ENCODE results near the gene RTTN. TPM values are rescaled to one million over a fixed set of nuclear protein-coding genes. Genes with fewer than 3 reads are reported as not detected.
A peak's percentile ranks its signal among the peaks of the same experiment; 100 is the strongest.
"Not testable (repeated sequence)": the region's sequence is repeated elsewhere in the genome, so short reads cannot be mapped to it uniquely, and the experiment has no call there.

RTTN gene
- polyA plus RNA-seq, 2 of the 4 experiments (the other 2 are of a cell fraction), result 8.4 to 24.6 TPM

- ATAC-seq (no peak), FAIRE-seq (no peak), DNase-seq (ENCODE audit: low read depth in 1 of 2, low spot score in 1 of 2) (no peak)
- no peaks in the 10 kb centered on the region for H3K9me3 ChIP-seq
- no peak overlapping the region for H3K4me2 ChIP-seq
- WGBS (ENCODE audit: missing lambda C conversion rate), result 82% methylated on average over 12 of the region's 12 CpGs
- CTCF ChIA-PET, result no interaction called here
- H3K4me1 ChIP-seq, result peaks cover 18% of the 10 kb centered on the region
- TF ChIP-seq RCOR1 (IDR thresholded peaks at IDR 0.05; ENCODE audit: low read depth, low read length) (no peak), FOSL2 (IDR thresholded peaks at IDR 0.05) (no peak), FOSL2 (CRISPR knock-in tag; IDR thresholded peaks at IDR 0.05) (no peak), MYC (IDR thresholded peaks at IDR 0.05; ENCODE audit: borderline replicate concordance, low read length) (no peak), BHLHE40 (IDR thresholded peaks at IDR 0.05; ENCODE audit: low read depth, low read length) (no peak), RNF2 (IDR thresholded peaks at IDR 0.05; ENCODE audit: borderline replicate concordance, low read depth) (no peak), RFX5 (IDR thresholded peaks at IDR 0.05) (no peak), CHD4 (IDR thresholded peaks at IDR 0.05; ENCODE audit: borderline replicate concordance) (no peak), ELK1 (IDR thresholded peaks at IDR 0.05; ENCODE audit: low read depth, low read length) (no peak), CTCF (IDR thresholded peaks at IDR 0.05) (no peak), PBX3 (IDR thresholded peaks at IDR 0.05) (no peak), MAZ (IDR thresholded peaks at IDR 0.05; ENCODE audit: borderline replicate concordance, low read depth, low read length) (no peak), HEYL (CRISPR knock-in tag; IDR thresholded peaks at IDR 0.05) (no peak), HOXB5 (CRISPR knock-in tag; IDR thresholded peaks at IDR 0.05) (no peak), ESRRA (IDR thresholded peaks at IDR 0.05; ENCODE audit: borderline replicate concordance, low read length) (no peak), FOXS1 (CRISPR knock-in tag; IDR thresholded peaks at IDR 0.05) (no peak), EHF (CRISPR knock-in tag; IDR thresholded peaks at IDR 0.05) (no peak), CBX8 (IDR thresholded peaks at IDR 0.05) (no peak), ZNF302 (CRISPR knock-in tag; IDR thresholded peaks at IDR 0.05) (no peak)
- TF ChIP-seq, protein P1, sequence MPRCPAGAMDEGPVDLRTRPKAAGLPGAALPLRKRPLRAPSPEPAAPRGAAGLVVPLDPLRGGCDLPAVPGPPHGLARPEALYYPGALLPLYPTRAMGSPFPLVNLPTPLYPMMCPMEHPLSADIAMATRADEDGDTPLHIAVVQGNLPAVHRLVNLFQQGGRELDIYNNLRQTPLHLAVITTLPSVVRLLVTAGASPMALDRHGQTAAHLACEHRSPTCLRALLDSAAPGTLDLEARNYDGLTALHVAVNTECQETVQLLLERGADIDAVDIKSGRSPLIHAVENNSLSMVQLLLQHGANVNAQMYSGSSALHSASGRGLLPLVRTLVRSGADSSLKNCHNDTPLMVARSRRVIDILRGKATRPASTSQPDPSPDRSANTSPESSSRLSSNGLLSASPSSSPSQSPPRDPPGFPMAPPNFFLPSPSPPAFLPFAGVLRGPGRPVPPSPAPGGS (IDR thresholded peaks at IDR 0.05), result no peak
- POLR2A ChIA-PET, result no interaction called here
- H3K4me3 ChIP-seq, result no peak overlapping the region
- 0 out of 6 replicates have a peak overlapping the region, but pooled peaks of 1 of the 2 experiments have one; percentile 9 for H3K27ac ChIP-seq
These were observed 45.3 kb upstream of the RTTN start for GRCh38 chr18:70250781-70251180.

- POLR2A ChIA-PET; DNase-seq (ENCODE audit: low read depth in 1 of 2, low spot score in 1 of 2); FAIRE-seq; H3K4me2 ChIP-seq; CTCF ChIA-PET; H3K4me3 ChIP-seq; H3K9me3 ChIP-seq; H3K27ac ChIP-seq; ATAC-seq: not testable (repeated sequence)
- WGBS (ENCODE audit: missing lambda C conversion rate), result 97% methylated on average over 18 of the region's 18 CpGs
- peaks cover 26% of the 10 kb centered on the region for H3K4me1 ChIP-seq
These were observed 44.4 kb upstream of the RTTN start for GRCh38 chr18:70249861-70250260.

DNA sequence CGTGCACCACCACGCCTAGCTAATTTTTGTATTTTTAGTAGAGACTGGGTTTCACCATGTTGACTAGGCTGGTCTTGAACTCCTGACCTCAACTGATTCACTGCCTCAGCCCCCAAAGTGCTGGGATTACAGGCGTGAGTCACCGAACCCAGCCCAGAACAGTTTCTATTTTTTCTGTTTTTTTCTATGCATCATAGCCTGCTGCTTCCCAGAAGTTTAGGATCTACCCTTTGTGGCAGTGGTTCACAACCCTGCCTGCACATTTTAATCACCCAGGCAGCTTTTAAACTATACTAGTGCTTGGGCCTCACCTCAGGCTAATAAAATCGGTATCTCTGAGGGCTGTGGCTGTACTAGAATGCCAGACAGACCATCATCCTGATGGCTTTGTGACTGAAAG lies 43.6 kb upstream of the RTTN start:
- POLR2A ChIA-PET, result no interaction called here
- Histone ChIP-seq H3K27ac (peak overlapping the region; percentile 13 to 55; a peak in 4 of 6 replicates), H3K4me2 (no peak overlapping the region), H3K9me3 (no peaks in the 10 kb centered on the region), H3K4me3 (no peak overlapping the region), H3K4me1 (peaks cover 33% of the 10 kb centered on the region)
- CTCF ChIA-PET, result no interaction called here
- FAIRE-seq (no peak), DNase-seq (ENCODE audit: low read depth in 1 of 2, low spot score in 1 of 2) (peak in 1 of 2 experiments; percentile 22), ATAC-seq (no peak; a peak in 1 of 6 replicates)
- WGBS (ENCODE audit: missing lambda C conversion rate), result 63% methylated on average over 5 of the region's 5 CpGs
- TF ChIP-seq FOXS1 (CRISPR knock-in tag; IDR thresholded peaks at IDR 0.05) (no peak), FOSL2 (IDR thresholded peaks at IDR 0.05) (no peak), FOSL2 (CRISPR knock-in tag; IDR thresholded peaks at IDR 0.05) (peak; percentile 49)

All from A549 (cell line).